ENCODE measurements around the gene AURKAIP1.

The AURKAIP1 gene

GRCh38 chr1:1336446-1336845 is 38.6 kb downstream of the AURKAIP1 start:
- Histone ChIP-seq H3K9me3 (ENCODE audit: control insufficient read depth in 2 of 2, low read length in 2 of 2) (no peaks in the 10 kb centered on the region), H3K36me3 (ENCODE audit: control insufficient read depth in 2 of 2, insufficient read depth in 2 of 2, low read length in 2 of 2) (peaks cover 10 to 16% of the 10 kb centered on the region in 2 donors), H3K9ac (ENCODE audit: low read length in 2 of 2) (no peak overlapping the region), H3K27ac (ENCODE audit: low read length) (no peak overlapping the region), H3K4me3 (ENCODE audit: low read length in 2 of 2) (no peak overlapping the region), H3K4me1 (ENCODE audit: control insufficient read depth, insufficient read depth, low read length) (peaks cover 2% of the 10 kb centered on the region), H3K27me3 (ENCODE audit: control insufficient read depth in 1 of 2, insufficient read depth in 2 of 2, low read length in 2 of 2) (no peaks in the 10 kb centered on the region)

GRCh38 chr1:1335792-1336248 is 39.2 kb downstream of the AURKAIP1 start:
- no peaks in the 10 kb centered on the region for H3K4me1 ChIP-seq (ENCODE audit: control insufficient read depth, insufficient read depth, low read length)
- H3K4me3 ChIP-seq (ENCODE audit: low read length in 2 of 2): no peak overlapping the region
- H3K27ac ChIP-seq (ENCODE audit: low read length): no peak overlapping the region
- H3K27me3 ChIP-seq (ENCODE audit: control insufficient read depth in 1 of 2, insufficient read depth in 2 of 2, low read length in 2 of 2): no peaks in the 10 kb centered on the region
- peaks cover 4 to 10% of the 10 kb centered on the region in 2 donors for H3K36me3 ChIP-seq (ENCODE audit: control insufficient read depth in 2 of 2, insufficient read depth in 2 of 2, low read length in 2 of 2)
- no peaks in the 10 kb centered on the region for H3K9me3 ChIP-seq (ENCODE audit: control insufficient read depth in 2 of 2, low read length in 2 of 2)
- H3K9ac ChIP-seq (ENCODE audit: low read length in 2 of 2): no peak overlapping the region

- Histone ChIP-seq H3K36me3 (ENCODE audit: control insufficient read depth in 2 of 2, insufficient read depth in 2 of 2, low read length in 2 of 2) (peaks cover 0 to 6% of the 10 kb centered on the region in 2 donors), H3K27me3 (ENCODE audit: control insufficient read depth in 1 of 2, insufficient read depth in 2 of 2, low read length in 2 of 2) (no peaks in the 10 kb centered on the region), H3K4me1 (ENCODE audit: control insufficient read depth, insufficient read depth, low read length) (no peaks in the 10 kb centered on the region), H3K9me3 (ENCODE audit: control insufficient read depth in 2 of 2, low read length in 2 of 2) (no peaks in the 10 kb centered on the region), H3K27ac (ENCODE audit: low read length) (no peak overlapping the region), H3K9ac (ENCODE audit: low read length in 2 of 2) (no peak overlapping the region), H3K4me3 (ENCODE audit: low read length in 2 of 2) (no peak overlapping the region)
These were observed 39.7 kb downstream of the AURKAIP1 start for GRCh38 chr1:1335283-1335682.

- H3K36me3 ChIP-seq (ENCODE audit: control insufficient read depth in 2 of 2, insufficient read depth in 2 of 2, low read length in 2 of 2): peaks cover 0 to 2% of the 10 kb centered on the region in 2 donors
- H3K27ac ChIP-seq (ENCODE audit: low read length): no peak overlapping the region
- no peaks in the 10 kb centered on the region for H3K4me1 ChIP-seq (ENCODE audit: control insufficient read depth, insufficient read depth, low read length)
- no peak overlapping the region for H3K9ac ChIP-seq (ENCODE audit: low read length in 2 of 2)
- H3K27me3 ChIP-seq (ENCODE audit: control insufficient read depth in 1 of 2, insufficient read depth in 2 of 2, low read length in 2 of 2): no peaks in the 10 kb centered on the region
- no peak overlapping the region for H3K4me3 ChIP-seq (ENCODE audit: low read length in 2 of 2)
- H3K9me3 ChIP-seq (ENCODE audit: control insufficient read depth in 2 of 2, low read length in 2 of 2): no peaks in the 10 kb centered on the region
These were observed 40.2 kb downstream of the AURKAIP1 start for GRCh38 chr1:1334835-1335234.

GRCh38 chr1:1333551-1334241 is 41.3 kb downstream of the AURKAIP1 start:
- H3K4me3 ChIP-seq (ENCODE audit: low read length in 2 of 2): no peak overlapping the region
- no peak overlapping the region for H3K27ac ChIP-seq (ENCODE audit: low read length)
- H3K9me3 ChIP-seq (ENCODE audit: control insufficient read depth in 2 of 2, low read length in 2 of 2): no peaks in the 10 kb centered on the region
- H3K27me3 ChIP-seq (ENCODE audit: control insufficient read depth in 1 of 2, insufficient read depth in 2 of 2, low read length in 2 of 2): no peaks in the 10 kb centered on the region
- no peak overlapping the region for H3K9ac ChIP-seq (ENCODE audit: low read length in 2 of 2)
- peaks cover 0 to 3% of the 10 kb centered on the region in 2 donors for H3K36me3 ChIP-seq (ENCODE audit: control insufficient read depth in 2 of 2, insufficient read depth in 2 of 2, low read length in 2 of 2)
- H3K4me1 ChIP-seq (ENCODE audit: control insufficient read depth, insufficient read depth, low read length): no peaks in the 10 kb centered on the region

GRCh38 chr1:1332774-1333480 is 42.1 kb downstream of the AURKAIP1 start:
- Histone ChIP-seq H3K9ac (ENCODE audit: low read length in 2 of 2) (no peak overlapping the region), H3K27me3 (ENCODE audit: control insufficient read depth in 1 of 2, insufficient read depth in 2 of 2, low read length in 2 of 2) (no peaks in the 10 kb centered on the region), H3K27ac (ENCODE audit: low read length) (no peak overlapping the region), H3K9me3 (ENCODE audit: control insufficient read depth in 2 of 2, low read length in 2 of 2) (no peaks in the 10 kb centered on the region), H3K4me1 (ENCODE audit: control insufficient read depth, insufficient read depth, low read length) (no peaks in the 10 kb centered on the region), H3K4me3 (ENCODE audit: low read length in 2 of 2) (no peak overlapping the region), H3K36me3 (ENCODE audit: control insufficient read depth in 2 of 2, insufficient read depth in 2 of 2, low read length in 2 of 2) (peaks cover 3 to 9% of the 10 kb centered on the region in 2 donors)

- H3K9me3 ChIP-seq (ENCODE audit: control insufficient read depth in 2 of 2, low read length in 2 of 2): no peaks in the 10 kb centered on the region
- H3K27me3 ChIP-seq (ENCODE audit: control insufficient read depth in 1 of 2, insufficient read depth in 2 of 2, low read length in 2 of 2): no peaks in the 10 kb centered on the region
- H3K36me3 ChIP-seq (ENCODE audit: control insufficient read depth in 2 of 2, insufficient read depth in 2 of 2, low read length in 2 of 2): peaks cover 6 to 10% of the 10 kb centered on the region in 2 donors
- no peak overlapping the region for H3K4me3 ChIP-seq (ENCODE audit: low read length in 2 of 2)
- no peaks in the 10 kb centered on the region for H3K4me1 ChIP-seq (ENCODE audit: control insufficient read depth, insufficient read depth, low read length)
- H3K27ac ChIP-seq (ENCODE audit: low read length): no peak overlapping the region
- H3K9ac ChIP-seq (ENCODE audit: low read length in 2 of 2): no peak overlapping the region
These were observed 42.8 kb downstream of the AURKAIP1 start for GRCh38 chr1:1332031-1332755.

- Histone ChIP-seq H3K9me3 (ENCODE audit: control insufficient read depth in 2 of 2, low read length in 2 of 2) (no peaks in the 10 kb centered on the region), H3K9ac (ENCODE audit: low read length in 2 of 2) (no peak within 1 kb of the TSS), H3K36me3 (ENCODE audit: control insufficient read depth in 2 of 2, insufficient read depth in 2 of 2, low read length in 2 of 2) (peaks cover 6 to 12% of the 10 kb centered on the region in 2 donors), H3K4me3 (ENCODE audit: low read length in 2 of 2) (no peak within 1 kb of the TSS), H3K27ac (ENCODE audit: low read length) (no peak within 1 kb of the TSS), H3K4me1 (ENCODE audit: control insufficient read depth, insufficient read depth, low read length) (peaks cover 6% of the 10 kb centered on the region), H3K27me3 (ENCODE audit: control insufficient read depth in 1 of 2, insufficient read depth in 2 of 2, low read length in 2 of 2) (no peaks in the 10 kb centered on the region)
These were observed 43.7 kb downstream of the AURKAIP1 start, which contains the start of gene TAS1R3 for GRCh38 chr1:1331068-1331965. TAS1R3 (plus strand) TSS chr1:1331280; CDS start chr1:1331346, 66 bp downstream.

- Histone ChIP-seq H3K4me3 (ENCODE audit: low read length in 2 of 2) (no peak overlapping the region), H3K4me1 (ENCODE audit: control insufficient read depth, insufficient read depth, low read length) (peaks cover 14% of the 10 kb centered on the region), H3K9me3 (ENCODE audit: control insufficient read depth in 2 of 2, low read length in 2 of 2) (no peaks in the 10 kb centered on the region), H3K27me3 (ENCODE audit: control insufficient read depth in 1 of 2, insufficient read depth in 2 of 2, low read length in 2 of 2) (no peaks in the 10 kb centered on the region), H3K27ac (ENCODE audit: low read length) (no peak overlapping the region), H3K36me3 (ENCODE audit: control insufficient read depth in 2 of 2, insufficient read depth in 2 of 2, low read length in 2 of 2) (peaks cover 6 to 12% of the 10 kb centered on the region in 2 donors), H3K9ac (ENCODE audit: low read length in 2 of 2) (no peak overlapping the region)
These were observed 44.5 kb downstream of the AURKAIP1 start for GRCh38 chr1:1330366-1331067.
